Hepatic stellate cell (primary cell): ENCODE results near the gene PROB1.
"Not testable (repeated sequence)": the region's sequence is repeated elsewhere in the genome, so short reads cannot be mapped to it uniquely, and the experiment has no call there.

Experiments
- DNase-seq: peaks from one replicate; pipeline ENCODE4 v3.0.0; 2011; ENCODE audit warnings: low spot score

The PROB1 gene

GRCh38 chr5:139378101-139378825 lies 16.6 kb downstream of the PROB1 start:
- DNase-seq = no peak

- no peak for DNase-seq
These were observed 17.7 kb downstream of the PROB1 start for GRCh38 chr5:139377226-139377625.

DNA sequence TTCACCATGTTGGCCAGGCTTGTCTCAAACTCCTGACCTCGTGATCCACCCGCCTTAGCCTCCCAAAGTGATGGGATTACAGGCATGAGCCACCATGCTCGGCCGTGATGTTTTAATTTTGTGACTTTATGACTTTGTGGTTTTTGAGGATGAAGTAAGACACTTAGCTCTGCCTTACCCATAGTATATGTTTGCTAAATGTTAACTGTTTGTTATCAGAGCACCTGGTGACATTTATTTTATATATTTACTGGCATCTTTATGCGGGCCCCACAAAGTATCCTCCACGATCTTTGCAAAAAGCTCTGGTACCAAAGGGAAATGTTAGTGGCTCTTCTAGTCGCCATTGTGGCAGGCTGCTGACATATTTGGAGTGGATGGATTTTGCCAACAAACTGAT lies 18.5 kb downstream of the PROB1 start:
- no peak for DNase-seq

DNA sequence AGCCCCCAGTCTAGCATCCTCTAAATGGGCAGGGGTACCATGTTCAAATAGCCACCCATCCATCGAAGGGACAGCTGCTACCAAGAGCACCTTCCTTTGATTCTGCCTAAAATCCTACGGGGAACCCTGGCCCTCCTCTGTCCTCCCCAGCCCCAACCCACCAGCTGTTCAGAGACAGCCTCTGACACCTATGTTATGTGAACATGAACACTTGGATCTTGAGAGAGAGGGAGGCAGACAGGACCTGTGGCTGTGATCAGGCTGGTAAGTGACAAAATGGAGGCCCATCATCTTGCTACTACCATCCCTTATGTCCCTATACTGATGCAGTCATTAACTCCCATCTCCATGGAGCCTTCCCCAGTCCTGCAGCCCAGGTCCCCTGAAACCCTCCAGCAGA lies 20.0 kb downstream of the PROB1 start:
- DNase-seq = no peak

GRCh38 chr5:139371482-139372435 lies 23.1 kb downstream of the PROB1 start:
- no peak for DNase-seq

- no peak for DNase-seq
These were observed 25.7 kb downstream of the PROB1 start for GRCh38 chr5:139369181-139369580.

GRCh38 chr5:139368613-139369012 lies 26.3 kb downstream of the PROB1 start:
- no peak for DNase-seq

DNA sequence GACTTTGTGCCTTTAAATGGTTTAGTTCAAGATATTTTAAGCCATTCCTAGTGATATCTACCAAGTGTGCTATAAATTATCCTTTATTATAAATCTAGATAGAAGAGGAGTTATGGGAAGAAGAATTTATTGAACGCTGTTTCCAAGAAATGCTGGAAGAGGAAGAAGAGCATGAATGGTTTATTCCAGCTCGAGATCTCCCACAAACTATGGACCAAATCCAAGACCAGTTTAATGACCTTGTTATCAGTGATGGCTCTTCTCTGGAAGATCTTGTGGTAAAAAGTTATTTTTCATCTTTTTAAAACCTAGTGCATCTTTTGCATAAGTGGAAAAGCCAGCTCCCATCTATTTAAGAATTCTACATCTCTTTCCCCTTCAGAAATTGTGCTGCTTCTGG lies 30.4 kb downstream of the PROB1 start:
- no peak for DNase-seq

DNA sequence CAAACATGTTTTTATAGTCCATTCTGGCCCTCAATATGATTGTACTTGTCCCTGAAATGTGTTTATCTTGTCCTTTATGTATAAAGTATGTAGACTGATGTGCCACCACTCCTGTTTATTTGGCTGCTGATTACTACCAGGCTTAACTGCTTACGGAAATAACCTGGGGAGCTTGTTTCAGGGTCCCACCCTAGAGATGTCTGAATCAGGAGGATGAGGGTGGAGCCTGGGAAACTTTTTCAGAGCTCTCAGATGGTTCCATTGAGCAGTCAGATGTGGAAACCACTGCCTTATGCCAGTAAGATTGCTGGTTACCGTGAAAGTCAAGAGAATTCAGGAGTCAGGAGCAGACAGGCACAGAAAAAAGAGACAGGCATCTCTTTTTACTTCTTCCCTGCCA lies 31.0 kb downstream of the PROB1 start:
- no peak for DNase-seq

DNA sequence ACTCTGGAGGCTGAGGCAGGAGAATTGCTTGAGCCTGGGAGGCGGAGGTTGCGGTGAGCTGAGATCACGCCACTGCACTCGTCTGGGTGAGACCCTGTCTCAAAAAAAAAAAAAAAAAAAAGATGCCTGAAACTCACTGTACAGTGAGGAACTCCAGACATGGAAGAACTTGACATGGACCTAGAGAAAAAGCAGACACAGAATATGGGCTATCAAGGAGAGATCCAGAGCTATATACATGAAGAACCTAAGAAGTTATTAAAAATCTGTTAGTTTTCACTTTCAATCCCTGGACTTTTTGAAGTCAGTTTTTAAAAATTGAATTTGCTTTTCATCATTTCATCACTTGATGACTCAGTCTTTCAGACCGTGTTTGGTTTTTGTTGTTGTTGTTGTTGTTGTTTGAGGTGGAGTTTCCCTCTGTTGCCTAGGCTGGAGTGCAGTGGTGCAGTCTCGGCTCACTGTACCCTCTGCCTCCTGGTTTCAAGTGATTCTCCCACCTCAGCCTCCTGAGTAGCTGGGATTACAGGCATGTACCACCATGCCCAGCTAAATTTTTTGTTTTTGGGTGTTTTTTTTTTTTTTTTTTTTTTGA lies 33.0 kb downstream of the PROB1 start:
- DNase-seq = no peak

GRCh38 chr5:139360384-139360783 lies 34.5 kb downstream of the PROB1 start:
- DNase-seq = no peak

DNA sequence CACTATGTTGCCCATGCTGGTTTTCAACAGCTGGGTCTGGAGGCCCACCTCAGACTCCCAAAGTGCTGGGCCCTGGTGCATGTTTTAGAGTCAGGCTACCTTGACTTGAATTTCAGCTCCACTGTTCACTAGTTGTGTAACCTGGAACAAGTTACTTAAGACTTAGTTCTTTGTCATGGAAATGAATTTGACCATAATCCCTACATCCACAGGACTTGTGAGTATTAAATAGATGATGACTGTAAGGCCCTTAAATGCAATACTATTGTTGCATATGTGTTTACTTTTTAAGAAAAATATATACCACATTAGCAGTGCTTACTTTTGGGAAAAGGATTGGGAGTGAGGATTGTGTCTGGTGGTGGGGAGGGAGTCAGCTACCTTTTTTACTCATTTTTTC lies 36.8 kb downstream of the PROB1 start:
- DNase-seq = no peak

DNA sequence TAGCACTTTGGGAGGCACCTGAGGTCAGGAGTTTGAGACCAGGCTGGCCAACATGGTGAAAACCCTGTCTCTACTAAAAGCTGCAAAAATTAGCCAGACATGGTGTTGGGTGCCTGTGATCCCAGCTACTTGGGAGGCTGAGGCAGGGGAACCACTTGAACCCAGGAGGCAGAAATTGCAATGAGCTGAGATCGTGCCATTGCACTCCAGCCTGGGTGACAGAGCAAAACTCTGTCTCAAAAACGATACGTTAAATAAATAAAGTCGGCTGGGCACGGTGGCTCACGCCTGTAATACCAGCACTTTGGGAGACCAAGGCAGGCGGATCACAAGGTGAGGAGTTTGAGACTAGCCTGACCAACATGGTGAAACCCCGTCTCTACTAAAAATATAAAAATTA lies 39.0 kb downstream of the PROB1 start:
- DNase-seq = not testable (repeated sequence)

GRCh38 chr5:139354186-139354585 lies 40.7 kb downstream of the PROB1 start:
- DNase-seq = no peak

DNA sequence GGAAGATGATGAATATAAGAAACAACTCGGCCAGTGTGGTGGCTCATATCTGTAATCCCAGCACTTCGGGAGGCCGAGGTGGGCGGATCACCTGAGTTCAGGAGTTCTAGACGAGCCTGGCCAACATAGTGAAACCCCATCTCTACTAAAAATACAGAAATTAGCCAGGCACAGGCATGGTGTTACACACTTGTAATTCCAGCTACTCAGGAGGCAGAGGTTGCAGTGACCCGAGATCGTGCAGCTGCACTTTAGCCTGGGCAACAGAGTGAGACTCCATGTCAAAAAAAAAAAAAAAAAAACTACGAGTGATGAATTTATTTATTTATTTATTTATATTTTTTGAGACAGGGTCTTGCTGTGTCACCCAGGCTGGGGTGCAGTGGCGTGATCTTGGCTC lies 47.0 kb downstream of the PROB1 start:
- DNase-seq = not testable (repeated sequence)

DNA sequence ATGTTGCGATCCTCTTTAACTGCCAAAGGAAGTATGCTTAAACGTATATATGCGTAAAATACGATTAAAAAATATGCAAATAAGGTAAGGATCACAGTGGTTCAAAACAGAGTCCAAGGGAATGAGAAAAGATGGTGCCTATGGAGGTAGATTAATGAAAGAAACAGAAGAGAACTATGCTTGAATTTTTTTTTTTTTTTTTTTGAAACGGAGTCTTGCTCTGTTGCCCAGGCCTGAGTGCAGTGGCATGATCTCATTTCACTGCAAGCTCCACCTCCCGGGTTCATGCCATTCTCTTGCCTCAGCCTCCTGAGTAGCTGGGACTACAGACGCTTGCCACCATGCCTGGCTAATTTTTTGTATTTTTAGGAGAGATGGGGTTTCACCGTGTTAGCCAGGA lies 49.5 kb downstream of the PROB1 start:
- DNase-seq = not testable (repeated sequence)

GRCh38 chr5:139344177-139344576 lies 50.7 kb downstream of the PROB1 start:
- no peak for DNase-seq

DNA sequence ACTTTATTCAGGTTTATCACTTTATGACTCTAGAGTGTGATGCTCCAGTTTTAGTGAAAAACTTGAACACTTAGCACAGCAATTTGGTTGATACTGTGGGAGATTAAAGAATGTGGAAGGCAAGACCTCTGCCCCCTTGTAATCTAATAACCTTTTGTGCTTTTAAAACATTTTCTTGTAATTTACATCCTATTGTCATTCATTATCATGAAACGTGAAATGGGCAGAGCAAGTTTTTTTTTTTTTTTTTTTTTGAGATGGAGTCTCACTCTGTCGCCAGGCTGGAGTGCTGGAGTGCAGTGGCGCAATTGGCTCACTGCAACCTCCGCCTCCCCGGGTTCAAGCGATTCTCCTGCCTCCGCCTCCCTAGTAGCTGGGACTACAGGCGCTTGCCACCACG lies 51.4 kb downstream of the PROB1 start:
- no peak for DNase-seq

- no peak for DNase-seq
These were observed 52.5 kb downstream of the PROB1 start for GRCh38 chr5:139342423-139342723.

DNA sequence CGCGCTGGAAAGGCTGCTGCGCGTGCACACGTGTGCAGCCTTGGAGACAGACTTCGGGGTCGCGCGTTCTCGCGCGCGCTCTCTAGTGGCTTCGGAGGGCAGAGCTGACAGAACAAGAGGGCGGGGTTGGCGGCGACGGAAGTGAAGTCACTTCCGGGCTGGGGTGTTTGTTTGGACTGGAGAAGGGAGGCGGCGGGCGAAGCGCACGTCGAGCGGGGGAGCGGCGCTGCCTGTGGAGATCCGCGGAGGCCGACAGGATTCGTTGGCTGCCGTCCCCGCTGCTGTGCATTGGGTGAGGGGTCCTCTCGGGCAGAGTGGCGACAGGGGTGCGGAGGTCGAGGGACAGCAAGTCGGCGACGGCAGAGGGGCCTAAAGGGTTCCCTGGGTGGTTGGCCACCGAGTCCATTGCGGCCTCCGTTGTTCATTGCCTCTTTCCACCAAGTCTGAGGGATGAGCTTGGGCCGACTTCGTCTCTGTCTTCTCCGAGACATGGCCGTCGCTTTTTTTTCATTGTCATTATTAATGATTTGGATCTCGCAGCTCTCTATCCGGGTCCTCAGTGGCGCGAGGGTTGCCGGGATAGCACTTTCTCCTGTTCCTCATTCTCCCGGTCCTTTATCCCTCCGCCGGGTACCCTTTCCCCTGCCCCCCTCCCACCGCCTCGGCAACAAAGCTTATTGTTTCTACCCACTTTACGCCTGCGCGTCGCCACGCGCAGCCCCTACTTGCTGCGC lies 53.0 kb downstream of the PROB1 start, which contains the start of gene PAIP2:
TSS of gene PAIP2 (plus strand) at position 166 of the 734 bp plus-strand sequence. CDS start 21,931 bp downstream, outside the sequence.
- DNase-seq = peak; percentile 95

DNA sequence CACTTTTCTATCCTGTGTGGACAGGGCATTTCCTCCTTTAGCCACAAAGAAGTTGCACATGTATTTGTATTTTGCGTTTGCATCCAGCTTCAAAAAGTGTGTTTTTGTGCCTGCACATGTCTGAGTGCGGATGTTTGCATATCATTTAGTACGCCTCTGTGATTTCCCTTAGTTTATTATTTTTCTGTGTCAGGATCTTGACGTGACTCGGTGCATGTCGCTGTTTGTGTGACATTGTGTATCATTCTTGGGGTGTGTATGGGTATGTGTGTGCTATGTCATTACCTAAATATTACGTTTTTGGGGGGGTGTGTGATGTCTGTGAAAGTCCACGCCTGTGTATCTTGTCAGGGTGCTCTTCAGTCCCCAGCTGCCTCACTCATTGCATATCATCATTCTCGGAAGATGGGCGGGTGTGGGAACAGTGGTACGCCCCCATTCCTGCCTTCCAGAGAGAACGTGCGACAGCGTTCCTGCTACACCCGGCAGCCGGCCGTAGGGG lies 53.7 kb downstream of the PROB1 start:
- DNase-seq = no peak
